TTC549 (cell line): ENCODE data around the gene SECTM1.

ENCODE experiments used
- FAIRE-seq: peaks from 2 replicates; lab custom pipeline; 2012; peaks lifted over from hg19 to GRCh38; lab: Jason Lieb, UNC

The SECTM1 gene

DNA sequence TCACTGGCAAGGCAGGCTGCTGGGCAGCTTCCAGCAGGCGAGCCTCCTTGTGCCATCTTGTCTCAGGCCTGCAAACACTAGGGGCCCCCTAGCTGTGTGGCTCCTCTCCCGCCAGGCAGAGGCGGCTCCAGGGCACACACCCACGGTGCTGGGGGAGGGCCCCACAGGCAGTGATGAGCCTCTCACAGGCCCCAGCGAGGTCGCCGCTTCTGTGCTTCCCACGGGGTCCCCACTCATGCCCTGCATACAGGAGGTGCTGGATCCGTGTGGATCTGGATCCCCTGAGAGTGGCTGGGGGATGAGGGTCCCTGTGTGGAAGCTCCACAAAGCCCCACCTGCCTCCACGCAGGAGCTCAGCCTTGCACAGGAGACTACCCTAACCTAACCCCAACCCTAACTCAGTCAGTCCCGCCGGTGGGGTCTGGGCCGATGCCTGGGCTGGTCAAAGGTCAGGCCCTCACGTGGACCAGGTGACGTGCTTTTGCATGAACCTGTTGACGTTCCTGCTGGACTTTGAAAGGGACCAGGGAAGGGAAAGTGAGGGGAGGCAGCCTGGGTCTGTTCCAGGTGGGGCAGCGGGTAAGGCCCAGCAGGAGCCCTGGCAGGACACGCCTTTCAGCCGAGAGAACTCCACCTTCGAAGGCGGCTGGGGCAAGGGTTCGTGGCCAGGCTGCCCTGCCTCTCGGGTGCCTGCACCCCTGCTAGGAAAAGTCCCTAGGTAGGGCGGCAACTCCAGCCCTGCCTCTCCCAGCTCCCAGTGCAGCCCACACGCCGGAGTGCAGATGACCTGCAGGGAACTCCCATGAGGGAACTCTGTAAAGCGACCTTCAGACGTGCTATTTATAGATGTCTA, 5.2 kb downstream of the SECTM1 start:
- FAIRE-seq, result no peak

DNA sequence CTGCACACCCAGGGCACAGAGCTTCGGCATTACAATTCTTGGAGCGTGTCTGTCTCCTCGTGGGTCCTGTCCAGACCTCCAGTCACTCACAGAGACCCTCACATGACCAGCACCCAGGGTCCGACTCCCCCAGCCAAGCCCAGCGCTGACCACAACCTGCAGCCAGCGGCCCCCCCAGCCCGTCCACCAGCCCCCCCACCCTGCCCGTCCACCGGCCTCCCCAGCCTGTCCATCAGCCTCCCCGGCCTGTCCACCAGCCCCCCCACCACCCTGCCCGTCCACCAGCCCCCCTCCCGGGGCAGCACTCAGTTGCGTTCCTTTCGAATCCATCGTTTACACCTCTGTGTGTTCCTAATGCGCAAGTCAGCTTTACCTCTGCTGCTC, 5.8 kb downstream of the SECTM1 start:
- no peak for FAIRE-seq

DNA sequence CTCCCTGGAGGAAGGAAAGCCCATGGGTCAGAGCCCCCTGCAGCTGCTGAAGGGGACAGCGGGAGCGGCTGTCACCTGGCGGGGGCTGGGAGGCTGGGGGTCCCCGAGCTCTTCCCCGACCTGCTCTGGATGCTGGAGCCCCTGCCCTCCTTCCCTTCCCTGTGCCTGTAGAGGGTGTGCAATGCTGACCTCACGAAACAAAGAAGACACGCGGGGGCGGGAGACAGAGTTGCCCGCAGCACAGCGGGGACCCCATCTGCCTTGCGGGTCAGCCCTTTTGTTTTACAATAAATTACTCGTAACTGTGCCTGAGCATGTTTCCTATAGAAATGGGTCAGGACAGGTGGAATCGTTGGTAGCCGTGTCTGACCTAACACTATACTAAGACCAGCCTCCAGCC, 6.3 kb downstream of the SECTM1 start:
- no peak for FAIRE-seq

DNA sequence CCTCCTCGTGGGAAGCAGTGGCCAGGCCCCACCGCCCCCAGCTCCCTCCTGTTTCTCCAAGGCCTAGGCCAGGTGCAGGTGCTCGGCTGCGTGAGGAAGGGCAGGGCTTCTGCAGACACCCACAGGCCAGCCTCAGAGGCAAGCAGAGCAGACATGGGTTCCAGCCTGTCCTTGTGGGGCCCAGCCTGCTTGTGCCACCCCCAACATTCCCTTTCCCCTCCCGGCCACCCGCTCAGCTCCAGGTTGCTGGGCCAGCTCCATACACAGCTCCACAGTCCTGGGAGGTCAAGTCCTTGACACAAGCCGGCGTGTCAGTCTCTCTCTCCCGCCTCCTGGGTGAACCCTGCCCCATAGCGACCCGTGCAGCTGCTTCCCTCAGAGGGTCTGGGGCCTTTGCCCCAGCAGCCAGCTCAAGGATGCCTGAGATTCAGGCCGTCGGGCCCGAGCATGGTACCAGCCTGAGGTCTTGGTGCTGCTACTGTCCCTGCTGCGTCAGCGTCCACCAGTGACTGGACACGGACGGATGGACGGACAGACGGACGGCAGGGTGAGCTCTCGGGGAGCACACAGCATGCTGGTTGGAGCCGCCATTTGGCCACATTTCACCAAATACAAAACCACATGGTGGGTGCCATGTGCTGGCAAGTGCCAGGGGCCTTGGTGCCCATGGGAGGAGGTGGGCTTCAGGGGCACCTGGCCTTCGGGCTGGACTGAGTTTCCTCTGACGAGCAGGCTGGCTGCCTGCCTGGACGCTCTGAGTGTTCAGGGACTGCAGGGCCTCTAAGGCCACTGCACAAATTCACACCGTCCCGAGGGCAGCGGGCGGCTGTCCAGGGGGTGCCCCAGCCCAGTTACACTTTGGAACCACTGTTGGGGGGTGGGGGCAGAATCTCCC, 8.0 kb downstream of the SECTM1 start:
- no peak for FAIRE-seq

DNA sequence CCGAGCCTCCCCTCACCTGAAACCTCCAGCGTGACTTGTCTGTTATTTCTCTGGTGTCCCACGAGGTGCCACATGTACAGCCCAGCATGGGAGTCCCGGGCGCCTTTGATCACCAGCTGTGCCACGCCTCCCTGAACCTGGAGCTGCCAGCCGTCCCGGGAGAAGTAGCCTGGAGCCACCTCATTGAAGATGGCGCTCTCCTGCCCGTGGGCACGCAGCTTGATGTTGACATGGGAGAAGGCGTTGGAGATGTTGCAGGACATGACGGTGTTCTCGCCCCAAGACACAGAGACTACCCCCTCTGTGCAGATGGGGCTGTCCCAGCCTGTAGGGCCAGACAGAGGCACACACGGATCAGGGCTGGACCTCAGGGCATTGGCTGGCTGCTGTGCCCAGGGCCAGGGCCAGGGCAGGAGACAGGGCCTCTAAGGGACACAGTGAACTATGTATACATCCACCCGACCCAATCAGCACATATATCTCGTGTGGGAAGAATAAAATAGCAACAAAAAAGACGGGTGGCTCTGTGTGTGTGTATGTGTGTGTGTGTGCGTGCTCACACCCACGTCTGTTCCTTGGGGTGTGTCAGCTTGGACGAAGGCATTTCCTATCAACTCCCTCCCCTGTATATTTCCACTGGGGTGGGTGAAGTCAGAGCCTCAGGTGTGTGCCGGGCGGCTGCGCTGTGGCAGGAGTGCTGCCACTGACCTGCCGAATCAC, 8.8 kb downstream of the SECTM1 start:
- FAIRE-seq, result no peak

DNA sequence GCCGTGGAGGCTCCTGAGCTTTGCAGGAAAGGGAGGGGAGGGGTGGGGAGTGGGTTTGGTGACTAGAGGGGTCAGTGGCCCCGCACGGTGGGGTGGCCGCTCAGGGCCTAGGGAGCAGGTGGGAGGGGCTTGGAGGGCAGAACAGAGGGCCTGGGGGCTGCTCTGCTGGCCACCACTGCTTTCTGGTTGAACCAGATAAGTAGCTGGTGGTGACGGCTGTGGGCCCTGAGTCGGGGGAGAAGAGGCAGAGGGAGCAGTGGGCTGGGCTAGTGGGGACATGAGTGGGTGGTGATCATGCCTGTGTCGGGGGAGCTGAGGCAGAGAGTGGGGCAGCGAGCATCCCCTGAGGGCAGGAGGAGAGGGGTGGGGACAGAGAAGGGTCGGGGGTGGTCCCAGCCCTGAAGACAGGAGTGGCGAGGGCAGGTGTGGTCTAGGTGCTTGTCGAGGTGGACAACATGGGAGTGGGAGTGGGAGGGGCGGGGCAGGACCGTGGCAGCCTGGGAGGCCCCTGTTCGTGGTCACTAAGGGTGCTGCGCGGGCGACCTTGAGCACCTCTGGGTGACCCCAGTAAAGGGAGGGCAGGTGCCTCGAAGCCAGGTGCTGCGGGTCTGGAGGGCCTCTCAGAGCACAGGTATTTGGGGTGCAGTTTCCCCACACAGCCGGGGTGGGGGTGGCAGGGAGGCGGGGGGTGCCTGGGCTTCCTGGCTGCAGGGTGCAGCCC, 9.9 kb downstream of the SECTM1 start:
- no peak for FAIRE-seq

DNA sequence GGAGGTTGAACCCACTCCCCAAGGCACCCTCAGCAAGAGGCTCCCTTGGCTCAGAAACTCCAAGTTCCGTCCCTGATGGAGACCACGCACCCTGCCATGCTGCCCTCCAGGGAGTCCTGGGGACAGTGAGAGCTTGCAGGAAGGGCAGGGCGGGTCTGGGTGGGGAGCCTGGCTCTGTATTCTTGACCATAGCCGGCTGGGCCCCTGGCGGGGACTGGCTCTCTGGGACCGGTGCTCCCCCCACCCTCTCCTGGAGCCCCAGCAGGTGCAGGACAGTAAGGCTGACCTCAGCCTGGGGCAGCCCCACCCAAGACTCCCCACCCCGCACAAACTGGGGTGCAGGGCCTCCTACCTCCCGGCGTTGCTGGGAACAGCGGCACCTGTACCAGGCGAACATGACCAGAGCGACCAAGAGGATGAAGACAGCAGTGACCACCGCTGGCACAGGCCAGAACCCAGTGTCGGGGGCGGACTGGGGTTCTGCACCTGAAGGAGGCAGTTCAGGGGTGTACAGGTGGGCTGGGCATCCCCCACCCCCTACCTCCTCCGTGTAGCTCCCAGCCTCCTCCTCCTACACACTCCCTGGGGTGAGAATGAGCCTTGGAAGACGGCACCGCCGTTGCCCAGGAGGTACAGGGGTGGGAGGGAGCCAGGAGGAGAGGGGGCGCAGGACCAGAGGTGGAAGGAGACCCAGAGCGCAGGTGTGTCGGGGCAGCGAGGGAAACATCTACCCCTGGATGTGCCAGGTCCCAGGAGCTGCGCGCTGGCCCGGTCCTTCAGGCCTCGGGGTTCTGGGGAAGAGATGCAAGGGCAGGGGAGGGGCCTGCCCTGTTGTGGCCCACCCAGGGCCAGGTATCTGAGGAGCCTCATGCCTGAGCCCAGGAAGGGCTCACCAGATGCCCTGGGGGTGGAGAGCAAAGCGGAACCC, 10.8 kb downstream of the SECTM1 start:
- FAIRE-seq, result no peak

DNA sequence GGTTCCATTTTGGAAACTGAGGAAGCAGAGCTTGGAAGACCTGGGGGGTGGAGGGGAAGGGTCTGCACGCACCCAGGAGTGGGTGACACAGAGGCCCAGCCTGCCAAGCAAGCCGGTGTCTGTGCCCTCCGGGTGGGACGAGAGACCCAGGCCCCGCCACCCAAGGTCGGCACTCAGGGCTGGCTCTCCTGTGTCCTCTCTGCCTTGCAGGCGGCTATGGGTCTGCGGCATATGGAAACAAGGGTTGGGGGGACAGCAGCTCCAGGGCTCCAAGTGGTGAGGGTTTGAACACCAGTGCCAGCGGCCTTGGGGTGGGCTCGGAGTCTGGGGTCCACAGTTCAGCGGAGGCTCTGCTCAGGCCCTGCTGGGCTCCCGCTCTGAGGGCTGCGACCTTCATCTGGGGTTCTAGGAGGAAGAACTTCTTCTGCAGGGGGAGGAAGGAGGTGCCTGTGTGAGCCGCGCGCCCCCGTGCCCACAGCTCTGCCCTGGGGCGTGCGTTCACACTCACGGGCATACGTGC, 11.6 kb downstream of the SECTM1 start:
- FAIRE-seq, result no peak

DNA sequence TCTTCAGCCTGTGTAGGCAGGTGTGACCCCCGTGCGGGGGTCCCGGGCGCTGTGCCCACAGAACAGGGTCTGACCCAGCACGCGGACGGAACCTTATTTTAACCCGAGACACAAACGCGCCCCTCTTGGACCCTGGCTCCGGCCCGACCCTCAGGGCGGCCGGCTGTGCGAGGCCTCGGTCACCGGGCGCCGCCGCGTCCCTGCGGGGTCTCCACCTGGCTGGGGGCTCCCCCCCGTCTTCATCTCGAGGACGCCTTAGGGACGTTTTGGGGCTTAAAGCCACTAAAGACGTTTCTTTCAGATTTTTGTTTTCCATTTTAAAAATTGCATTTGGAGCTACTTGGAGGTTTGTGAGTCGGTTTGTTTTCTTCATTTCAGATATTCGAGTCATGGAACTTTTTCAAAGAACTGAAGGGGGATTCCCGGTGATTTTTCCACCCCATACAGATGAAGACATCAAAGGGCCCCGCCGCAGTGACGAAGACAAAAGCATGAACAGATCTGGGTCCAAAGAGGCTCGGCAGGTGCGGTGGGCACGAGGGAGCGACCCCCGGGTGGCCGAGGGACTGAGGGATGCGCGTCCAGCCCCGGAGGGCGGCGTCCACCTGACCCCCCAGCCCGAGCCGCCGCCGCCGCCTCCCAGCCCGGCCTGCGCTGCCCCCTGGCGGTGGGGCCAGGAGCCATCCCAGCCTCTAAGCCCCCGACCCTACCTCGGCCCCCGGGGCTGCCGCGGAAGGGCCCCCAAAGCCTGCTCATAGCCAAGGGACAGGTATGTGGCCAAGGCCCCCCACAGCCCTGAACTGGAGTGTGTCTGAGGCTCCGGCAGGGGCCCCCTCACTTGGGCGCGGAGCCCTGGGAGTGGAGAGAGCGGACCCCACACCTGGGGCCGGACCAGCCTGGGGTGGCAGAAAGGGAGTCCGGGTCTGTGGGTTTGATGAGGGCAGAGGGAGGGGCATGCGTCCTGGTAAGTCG, 12.3 kb downstream of the SECTM1 start:
- FAIRE-seq, result no peak

DNA sequence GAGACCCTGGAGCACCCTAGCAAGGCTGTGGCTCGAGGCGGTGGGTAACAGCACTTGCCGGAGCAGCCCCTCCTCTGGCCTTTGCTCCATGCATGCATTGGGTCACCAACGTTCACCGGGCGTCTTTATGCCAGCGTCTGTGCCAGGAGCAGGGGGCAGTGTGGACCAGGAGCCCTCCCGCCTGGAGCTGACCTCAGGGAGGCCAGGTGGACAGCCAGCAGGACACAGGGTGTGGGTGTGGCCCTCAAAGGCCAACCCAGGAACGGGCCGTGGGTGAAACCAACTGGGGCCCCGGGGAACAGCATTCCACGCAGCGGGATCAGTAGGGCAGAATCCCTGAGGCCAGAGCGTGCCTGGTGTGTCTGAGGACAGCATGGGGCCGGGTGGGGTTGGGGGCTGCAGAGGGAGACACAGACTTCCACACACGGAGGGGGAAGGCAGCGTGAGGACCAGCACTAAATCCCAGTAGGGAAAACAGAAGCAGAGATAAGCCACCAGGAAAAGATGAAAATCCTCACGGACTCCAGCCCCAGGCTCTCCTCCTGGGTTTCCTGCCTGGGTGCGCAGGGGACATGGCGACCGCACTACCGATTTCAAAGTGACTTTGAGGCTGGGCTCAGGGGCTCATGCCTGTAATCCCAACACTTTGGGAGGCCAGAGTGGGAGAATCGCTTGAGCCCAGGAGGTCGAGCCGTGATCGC, 13.3 kb downstream of the SECTM1 start:
- FAIRE-seq, result no peak

DNA sequence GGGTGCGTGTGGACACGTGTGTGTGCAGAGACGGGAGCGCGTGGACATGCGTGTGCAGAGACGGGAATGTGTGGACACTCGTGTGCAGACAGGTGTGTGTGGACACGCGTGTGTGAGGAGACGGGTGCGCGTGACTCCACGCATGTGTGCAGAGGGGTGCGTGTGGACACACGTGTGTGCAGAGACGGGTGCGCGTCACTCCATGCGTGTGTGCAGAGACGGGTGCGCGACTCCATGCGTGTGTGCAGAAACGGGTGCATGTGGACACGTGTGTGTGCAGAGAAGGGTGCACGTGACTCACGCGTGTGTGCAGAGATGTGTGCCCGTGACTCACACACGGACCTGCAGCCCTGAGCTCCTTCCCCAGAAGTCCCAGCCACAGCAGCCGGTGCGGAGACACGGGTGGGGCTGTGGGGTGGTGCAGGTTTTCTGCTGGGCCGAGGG, 13.9 kb downstream of the SECTM1 start:
- FAIRE-seq, result no peak

DNA sequence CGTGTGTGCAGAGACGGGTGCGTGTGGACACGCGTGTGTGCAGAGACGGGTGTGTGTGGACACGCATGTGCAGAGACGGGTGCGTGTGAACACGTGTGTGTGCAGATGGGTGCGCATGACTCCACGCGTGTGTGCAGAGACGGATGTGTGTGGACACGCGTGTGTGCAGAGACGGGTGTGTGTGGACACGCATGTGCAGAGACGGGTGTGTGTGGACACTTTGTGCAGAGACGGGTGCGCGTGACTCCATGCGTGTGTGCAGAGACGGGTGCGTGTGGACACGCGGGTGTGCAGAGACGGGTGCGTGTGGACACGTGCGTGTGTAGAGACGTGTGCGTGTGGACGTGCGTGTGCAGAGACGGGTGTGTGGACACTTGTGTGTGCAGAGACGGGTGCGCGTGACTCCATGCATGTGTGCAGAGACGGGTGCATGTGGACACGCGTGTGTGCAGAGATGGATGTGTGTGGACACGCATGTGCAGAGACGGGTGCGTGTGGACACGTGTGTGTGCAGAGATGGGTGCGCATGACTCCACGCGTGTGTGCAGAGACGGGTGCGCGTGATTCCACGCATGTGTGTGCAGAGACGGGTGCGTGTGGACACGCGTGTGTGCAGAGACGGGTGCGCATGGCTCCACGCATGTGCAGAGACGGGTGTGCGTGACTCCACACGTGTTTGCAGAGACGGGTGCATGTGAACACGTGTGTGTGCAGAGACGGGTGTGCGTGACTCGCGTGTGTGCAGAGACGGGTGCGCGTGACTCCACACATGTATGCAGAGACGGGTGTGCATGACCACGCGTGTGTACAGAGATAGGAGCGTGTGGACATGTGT, 14.6 kb downstream of the SECTM1 start:
- FAIRE-seq, result no peak

DNA sequence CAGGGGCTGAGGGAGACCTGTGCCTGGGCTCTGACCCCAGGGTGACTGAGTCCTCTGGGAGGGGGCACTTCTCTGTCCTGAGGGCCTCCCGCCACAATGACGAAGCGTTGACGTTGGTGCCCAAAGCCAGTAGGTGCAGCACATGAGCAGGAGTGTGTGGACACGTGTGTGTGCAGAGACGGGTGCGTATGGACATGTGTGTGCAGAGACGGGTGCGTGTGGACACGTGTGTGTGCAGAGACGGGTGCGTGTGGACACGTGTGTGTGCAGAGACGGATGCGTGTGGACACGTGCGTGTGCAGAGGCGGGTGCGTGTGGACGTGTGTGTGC, 15.4 kb downstream of the SECTM1 start:
- FAIRE-seq, result no peak

DNA sequence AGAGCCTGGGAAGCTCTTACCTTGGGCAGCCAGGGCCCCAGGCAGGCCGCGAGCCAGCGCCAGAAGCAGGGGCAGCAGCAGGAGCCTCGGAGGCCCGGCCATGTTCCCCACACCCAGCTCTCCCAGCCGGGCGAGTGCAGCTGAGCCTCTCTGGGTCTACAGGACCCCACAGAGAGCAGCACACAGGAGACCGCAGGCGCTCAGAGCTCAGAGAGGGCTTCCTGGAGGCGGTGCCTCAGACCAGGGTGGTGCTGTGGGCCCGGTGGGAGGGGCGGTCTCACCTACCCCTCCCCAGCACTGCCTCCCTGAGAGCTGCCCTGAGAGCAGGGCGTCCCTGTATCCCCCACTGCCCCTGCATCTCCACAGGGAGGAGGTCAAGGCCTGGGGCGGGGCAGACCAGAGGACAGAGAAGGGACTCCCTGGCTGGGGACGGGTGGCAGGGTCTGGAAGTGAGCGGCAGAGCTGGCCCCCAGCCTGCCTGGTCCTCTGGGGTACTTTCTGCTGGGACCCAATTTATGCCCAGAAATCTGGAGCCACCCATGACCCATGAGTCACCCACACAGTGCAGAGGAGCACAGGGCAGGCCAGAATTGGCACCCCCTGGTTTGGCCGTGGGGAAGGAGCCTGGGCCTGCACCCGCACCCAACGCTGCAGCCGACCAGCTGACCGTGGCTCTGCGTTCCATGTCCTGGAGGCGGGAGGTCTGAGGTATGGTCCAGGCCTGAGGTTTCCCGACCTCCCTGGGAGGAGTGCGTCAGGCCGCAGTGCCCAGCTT, 16.0 kb downstream of the SECTM1 start, which contains the start of gene CD7:
Gene CD7, minus strand, starts transcription at position 215 of the 775 bp plus-strand sequence. Its CDS starts 113 bp downstream, at position 102.
- FAIRE-seq, result no peak

DNA sequence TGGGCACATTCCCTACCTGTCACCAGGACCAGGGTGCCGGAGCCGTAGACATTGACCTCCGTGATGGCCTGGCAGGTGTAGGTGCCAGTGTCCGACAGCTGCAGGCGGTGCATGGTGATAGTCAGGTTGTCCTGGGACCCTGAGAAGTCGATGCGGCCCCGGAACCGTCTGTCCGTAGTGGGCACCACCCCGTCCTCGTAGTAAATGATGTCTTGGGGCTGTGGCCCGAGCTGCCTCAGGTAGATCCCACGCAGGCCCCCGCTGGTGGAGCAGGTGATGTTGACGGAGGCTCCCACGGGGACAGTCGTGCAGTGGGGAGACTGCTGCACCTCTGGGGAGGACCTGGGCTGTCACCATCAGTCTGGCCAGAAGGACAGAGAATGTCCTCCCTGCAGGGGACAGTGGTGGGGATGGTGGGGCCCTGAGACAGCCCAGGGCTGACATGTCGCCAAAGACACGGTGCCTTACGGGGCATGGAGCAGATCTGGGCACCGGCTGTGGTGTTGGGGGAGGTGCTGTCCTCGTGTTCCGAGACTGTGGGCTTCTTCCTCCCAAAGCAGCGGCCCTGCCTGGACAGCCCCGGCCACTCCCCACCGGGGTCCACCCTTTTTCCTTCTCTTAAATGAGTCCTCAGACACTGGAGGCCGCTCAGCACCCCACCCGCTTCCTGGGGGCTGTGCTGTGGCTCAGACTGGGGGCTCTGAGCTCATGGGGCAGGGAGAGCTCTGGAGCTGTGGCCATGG, 16.7 kb downstream of the SECTM1 start:
- no peak for FAIRE-seq

DNA sequence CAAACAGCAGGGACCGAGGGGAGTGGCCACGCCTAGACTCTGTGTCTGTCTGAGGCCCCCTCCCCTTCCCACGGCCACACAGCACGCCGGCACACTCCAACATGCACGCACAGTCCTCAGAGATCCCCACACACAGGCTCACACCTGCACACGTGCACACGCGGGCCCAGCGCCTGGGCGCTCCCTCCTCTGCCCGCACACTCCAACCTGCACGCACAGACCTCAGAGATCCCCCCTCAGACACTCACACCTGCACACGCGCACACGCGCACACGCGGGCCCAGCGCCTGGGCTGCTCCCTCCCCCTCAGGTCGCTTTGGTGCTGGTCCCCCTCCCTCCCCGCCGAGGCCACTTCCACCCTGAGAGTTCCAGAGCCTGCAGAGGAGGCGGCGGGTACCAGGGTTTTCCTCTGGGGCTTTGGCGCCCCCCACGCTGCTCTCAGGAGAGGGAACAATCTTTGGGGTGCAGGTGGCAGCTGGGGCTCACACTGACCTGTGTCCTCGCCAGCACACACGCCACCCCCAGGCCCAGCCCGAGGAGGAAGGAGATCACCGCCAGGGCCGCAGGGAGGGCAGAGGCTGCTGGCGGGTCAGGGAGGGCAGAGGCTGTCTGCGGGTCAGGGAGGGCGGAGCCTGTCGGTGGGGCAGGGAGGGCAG, 17.7 kb downstream of the SECTM1 start:
- FAIRE-seq, result no peak
